ENCODE data around the gene TYW3.
A peak's percentile ranks its signal among the peaks of the same experiment; 100 is the strongest.

DNA sequence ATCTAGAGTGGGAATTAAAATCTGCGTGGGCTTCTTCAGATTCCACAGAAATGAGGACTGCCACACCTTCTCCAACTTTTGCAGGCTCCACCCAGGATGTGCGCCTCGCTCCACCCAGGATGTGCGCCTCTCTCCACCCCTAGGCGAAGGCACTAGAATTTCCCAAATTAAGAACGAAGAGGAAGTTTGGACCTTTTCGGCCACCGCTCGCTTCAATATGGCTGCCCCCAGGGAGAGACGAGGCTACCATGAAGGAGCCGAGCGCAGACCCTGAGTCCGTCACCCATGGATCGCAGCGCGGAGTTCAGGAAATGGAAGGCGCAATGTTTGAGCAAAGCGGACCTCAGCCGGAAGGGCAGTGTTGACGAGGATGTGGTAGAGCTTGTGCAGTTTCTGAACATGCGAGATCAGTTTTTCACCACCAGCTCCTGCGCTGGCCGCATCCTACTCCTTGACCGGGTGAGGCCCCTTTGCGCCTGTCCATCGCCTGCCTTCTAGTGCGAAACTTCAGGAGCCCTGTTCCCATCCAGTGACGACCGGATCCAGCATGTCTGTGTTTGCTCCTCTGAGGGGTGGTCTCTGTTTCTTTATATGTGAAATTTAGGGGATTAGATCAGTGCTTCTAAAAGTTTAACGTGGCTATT is at the start of gene TYW3, which contains the start of gene CRYZ:
- TF ChIP-seq, protein P1, sequence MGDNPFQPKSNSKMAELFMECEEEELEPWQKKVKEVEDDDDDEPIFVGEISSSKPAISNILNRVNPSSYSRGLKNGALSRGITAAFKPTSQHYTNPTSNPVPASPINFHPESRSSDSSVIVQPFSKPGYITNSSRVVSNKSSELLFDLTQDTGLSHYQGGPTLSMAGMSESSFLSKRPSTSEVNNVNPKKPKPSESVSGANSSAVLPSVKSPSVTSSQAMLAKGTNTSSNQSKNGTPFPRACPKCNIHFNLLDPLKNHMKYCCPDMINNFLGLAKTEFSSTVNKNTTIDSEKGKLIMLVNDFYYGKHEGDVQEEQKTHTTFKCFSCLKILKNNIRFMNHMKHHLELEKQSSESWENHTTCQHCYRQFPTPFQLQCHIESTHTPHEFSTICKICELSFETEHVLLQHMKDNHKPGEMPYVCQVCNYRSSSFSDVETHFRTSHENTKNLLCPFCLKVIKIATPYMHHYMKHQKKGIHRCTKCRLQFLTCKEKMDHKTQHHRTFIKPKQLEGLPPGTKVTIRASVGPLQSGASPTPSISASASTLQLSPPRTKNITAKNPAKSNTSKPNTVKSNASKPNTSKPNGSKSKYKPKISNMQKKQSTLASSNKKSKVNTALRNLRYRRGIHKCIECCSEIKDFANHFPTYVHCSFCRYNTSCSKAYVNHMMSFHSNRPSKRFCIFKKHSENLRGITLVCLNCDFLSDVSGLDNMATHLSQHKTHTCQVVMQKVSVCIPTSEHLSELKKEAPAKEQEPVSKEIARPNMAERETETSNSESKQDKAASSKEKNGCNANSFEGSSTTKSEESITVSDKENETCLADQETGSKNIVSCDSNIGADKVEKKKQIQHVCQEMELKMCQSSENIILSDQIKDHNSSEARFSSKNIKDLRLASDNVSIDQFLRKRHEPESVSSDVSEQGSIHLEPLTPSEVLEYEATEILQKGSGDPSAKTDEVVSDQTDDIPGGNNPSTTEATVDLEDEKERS (tag by site-specific recombination; IDR thresholded peaks at IDR 0.05), result no peak
- TF ChIP-seq ZNF501 (tag by site-specific recombination; IDR thresholded peaks at IDR 0.05) (peak; percentile 95), ZNF341 (tag by site-specific recombination; IDR thresholded peaks at IDR 0.05; ENCODE audit: low read depth) (no peak)
- TF ChIP-seq, protein P2, sequence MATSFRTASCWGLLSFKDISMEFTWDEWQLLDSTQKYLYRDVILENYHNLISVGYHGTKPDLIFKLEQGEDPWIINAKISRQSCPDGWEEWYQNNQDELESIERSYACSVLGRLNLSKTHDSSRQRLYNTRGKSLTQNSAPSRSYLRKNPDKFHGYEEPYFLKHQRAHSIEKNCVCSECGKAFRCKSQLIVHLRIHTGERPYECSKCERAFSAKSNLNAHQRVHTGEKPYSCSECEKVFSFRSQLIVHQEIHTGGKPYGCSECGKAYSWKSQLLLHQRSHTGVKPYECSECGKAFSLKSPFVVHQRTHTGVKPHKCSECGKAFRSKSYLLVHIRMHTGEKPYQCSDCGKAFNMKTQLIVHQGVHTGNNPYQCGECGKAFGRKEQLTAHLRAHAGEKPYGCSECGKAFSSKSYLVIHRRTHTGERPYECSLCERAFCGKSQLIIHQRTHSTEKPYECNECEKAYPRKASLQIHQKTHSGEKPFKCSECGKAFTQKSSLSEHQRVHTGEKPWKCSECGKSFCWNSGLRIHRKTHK (tag by site-specific recombination; IDR thresholded peaks at IDR 0.05), result no peak
